OCI-LY7 (cell line): ENCODE data around the gene ABCA7. TPM values are rescaled to one million over a fixed set of nuclear protein-coding genes. Genes with fewer than 3 reads are reported as not detected.

ENCODE experiments used
- BruUV-seq: library from RNA; stranded (reverse); fragments of 400-500 nt; replicated peaks from 2 replicates; lab custom pipeline; 2021; lab: Mats Ljungman, UMichigan
- CTCF ChIA-PET: fragments of 300-600 bp; sonication (Branson Sonifier 250); formaldehyde crosslinking; loops from one replicate; lab custom pipeline; 2022; ENCODE audit warnings: antibody characterized with exemption; ENCODE audit not compliant: unreplicated experiment; lab: Charles Lee
- POLR2A ChIA-PET: fragments of 300-600 bp; sonication (Branson Sonifier 250); formaldehyde crosslinking; loops from one replicate; lab custom pipeline; 2022; ENCODE audit warnings: antibody characterized with exemption; lab: Charles Lee
- DNase-seq: peaks from one replicate; pipeline ENCODE4 v3.0.0-alpha.2; 2015; ENCODE audit warnings: low spot score
- H2AFZ ChIP-seq: fragments of 200-600 bp; sonication (generic), shearing (Covaris generic); 2 replicates; pipeline ENCODE4 v1.6.1; 2014; ENCODE audit warnings: mild to moderate bottlenecking, antibody characterized with exemption, low read length, moderate library complexity
- H3K27ac ChIP-seq: fragments of 200-600 bp; sonication (generic); 2 replicates; pipeline ENCODE4 v1.5.1; 2014; ENCODE audit warnings: mixed run types, low read depth, mild to moderate bottlenecking, moderate library complexity, low read length, inconsistent platforms; ENCODE audit not compliant: poor library complexity, severe bottlenecking
- H3K36me3 ChIP-seq: fragments of 200-600 bp; sonication (generic); 2 replicates; pipeline ENCODE4 v1.6.1; 2014; ENCODE audit warnings: mild to moderate bottlenecking, antibody characterized with exemption, low read length, moderate library complexity, mixed read lengths; ENCODE audit not compliant: insufficient read depth
- H3K4me1 ChIP-seq: fragments of 200-600 bp; sonication (generic); 2 replicates; pipeline ENCODE4 v1.5.1; 2014; ENCODE audit warnings: mild to moderate bottlenecking, low read length; ENCODE audit not compliant: insufficient read depth, poor library complexity, severe bottlenecking
- H3K4me2 ChIP-seq: fragments of 200-600 bp; sonication (generic); 2 replicates; pipeline ENCODE4 v1.6.1; 2014; ENCODE audit warnings: mild to moderate bottlenecking, low read length
- H3K4me3 ChIP-seq: fragments of 200-600 bp; sonication (generic); 2 replicates; pipeline ENCODE4 v1.5.1; 2014; ENCODE audit warnings: mild to moderate bottlenecking, low read depth, low read length; ENCODE audit not compliant: poor library complexity, severe bottlenecking
- H3K79me2 ChIP-seq: fragments of 200-600 bp; sonication (generic); 2 replicates; pipeline ENCODE4 v1.6.1; 2016; ENCODE audit warnings: low read depth, mild to moderate bottlenecking, low read length, moderate library complexity, mixed read lengths; ENCODE audit not compliant: insufficient read depth
- H3K9me2 ChIP-seq: fragments of 200-600 bp; sonication (generic); 2 replicates; pipeline ENCODE4 v1.6.1; 2016; ENCODE audit warnings: mild to moderate bottlenecking, low read length, mixed read lengths; ENCODE audit not compliant: insufficient read depth
- H3K9me3 ChIP-seq: fragments of 200-600 bp; sonication (generic); 2 replicates; pipeline ENCODE4 v1.6.1; 2014; ENCODE audit warnings: mild to moderate bottlenecking, mixed run types, low read length, mixed read lengths
- H4K20me1 ChIP-seq: fragments of 200-600 bp; sonication (generic); 2 replicates; pipeline ENCODE4 v1.6.1; 2014; ENCODE audit warnings: mild to moderate bottlenecking, antibody characterized with exemption, low read length, moderate library complexity, mixed read lengths; ENCODE audit not compliant: insufficient read depth
- CTCF ChIP-seq: fragments of 200-600 bp; sonication (generic); conservative IDR thresholded peaks from 2 replicates; pipeline ENCODE4 v1.5.1; 2014; ENCODE audit warnings: mild to moderate bottlenecking, antibody characterized with exemption, low read length, moderate library complexity, mixed read lengths
- EZH2phosphoT487 ChIP-seq: fragments of 200-600 bp; sonication (generic); IDR thresholded peaks from 2 replicates; pipeline ENCODE4 v1.6.1; 2018; ENCODE audit warnings: low read depth, borderline replicate concordance, mild to moderate bottlenecking, mixed run types, antibody characterized with exemption, low read length, moderate library complexity, mixed read lengths
- intact Hi-C: fragments of 100-400 bp; cut with micrococcal nuclease; formaldehyde crosslinking; loops from one replicate; pipeline ENCODE4 v1.10.0; 2022; ENCODE audit not compliant: unreplicated experiment
- total RNA-seq, 2 experiments: library from RNA; depleted of rRNA in 1 of 2; stranded (reverse); fragments of >200 nt in 1 of 2; shearing (Covaris generic) in 1 of 2; gene quantifications; 2 replicates each; pipeline ENCODE4 v1.2.3, GENCODE V29; 2014 to 2022

ABCA7 gene
- total RNA-seq, 2 experiments from 2014 or later: 43.3 to 66.6 TPM

DNA sequence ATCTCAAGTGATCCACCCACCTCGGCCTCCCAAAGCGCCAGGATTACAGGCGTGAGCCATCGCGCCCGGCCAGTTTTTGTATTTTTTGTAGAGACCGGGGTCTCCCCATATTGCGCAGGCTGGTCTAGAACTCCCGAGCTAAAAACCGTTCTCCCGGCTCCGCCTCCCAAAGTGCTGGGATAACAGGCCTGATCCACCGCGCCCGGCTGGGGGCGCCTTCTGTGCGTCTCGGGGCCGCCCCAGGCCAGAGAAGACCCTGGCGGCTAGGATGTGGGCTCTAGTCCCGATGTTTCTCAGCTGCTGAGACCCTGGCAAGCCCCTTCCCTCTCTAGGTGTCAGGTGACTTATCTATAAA, 30.6 kb downstream of the ABCA7 start:
- Histone ChIP-seq H4K20me1 (no peaks in the 10 kb centered on the region), H3K27ac (no peak overlapping the region), H3K36me3 (peaks cover 62% of the 10 kb centered on the region), H3K4me1 (peaks cover 53% of the 10 kb centered on the region), H3K9me2 (no peaks in the 10 kb centered on the region), H2AFZ (no peak overlapping the region), H3K79me2 (peaks cover 32% of the 10 kb centered on the region), H3K4me2 (no peak overlapping the region), H3K9me3 (no peaks in the 10 kb centered on the region), H3K4me3 (no peak overlapping the region)
- no peak for DNase-seq
- TF ChIP-seq CTCF (no peak), EZH2phosphoT487 (no peak)
- POLR2A ChIA-PET: no interaction called here
- intact Hi-C loops: no loop called here
- BruUV-seq: no TSS peak
- CTCF ChIA-PET: no interaction called here

DNA sequence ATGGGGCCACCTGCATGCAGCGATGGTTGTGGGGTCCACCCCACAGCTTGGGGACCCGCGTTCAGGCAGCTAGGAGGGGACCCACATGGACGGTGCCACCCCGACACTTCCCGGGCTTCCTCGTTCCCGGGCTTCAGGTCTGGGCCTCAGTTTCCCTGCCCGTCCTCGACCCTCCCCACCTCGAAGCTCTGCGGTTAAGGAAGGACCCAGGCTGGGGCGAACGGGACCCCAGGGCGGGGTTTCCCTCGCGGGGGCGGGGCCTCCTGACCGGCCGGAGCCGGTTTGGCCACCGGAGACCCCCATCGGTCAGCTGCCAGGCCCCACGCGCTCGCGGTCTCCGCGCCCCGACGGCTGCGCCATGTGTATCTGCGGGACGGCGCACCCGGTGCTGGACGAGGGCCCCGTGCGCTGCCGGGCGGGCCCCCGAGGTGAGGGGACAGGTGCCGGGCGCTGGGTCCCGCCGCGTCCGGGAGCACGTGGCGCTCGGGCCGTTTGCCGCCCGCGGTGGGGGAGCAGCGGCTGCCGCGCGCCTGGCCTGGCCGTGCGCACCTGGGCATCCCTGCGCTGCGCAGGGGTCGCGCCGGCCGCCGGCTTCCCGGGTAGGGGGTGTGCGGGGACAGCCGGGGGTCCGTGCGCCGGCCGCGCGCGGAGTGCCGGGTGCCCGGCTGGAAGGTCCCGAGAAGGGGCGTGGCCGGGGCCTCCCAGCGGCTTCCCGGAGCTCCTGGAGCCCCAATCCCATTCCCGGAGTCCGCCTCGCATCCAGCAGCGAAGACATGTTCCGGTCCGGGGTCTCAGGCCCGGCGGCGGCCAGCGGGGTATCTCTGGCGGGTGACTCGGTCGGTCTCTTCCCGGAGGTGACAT, 31.3 kb downstream of the ABCA7 start:
- CTCF ChIA-PET: no interaction called here
- Histone ChIP-seq H3K36me3 (peaks cover 68% of the 10 kb centered on the region), H3K79me2 (peaks cover 32% of the 10 kb centered on the region), H3K4me3 (no peak overlapping the region), H3K9me2 (no peaks in the 10 kb centered on the region), H3K9me3 (no peaks in the 10 kb centered on the region), H3K27ac (no peak overlapping the region), H4K20me1 (no peaks in the 10 kb centered on the region), H3K4me1 (peaks cover 53% of the 10 kb centered on the region), H3K4me2 (no peak overlapping the region), H2AFZ (no peak overlapping the region)
- DNase-seq: no peak
- intact Hi-C loops: no loop called here
- POLR2A ChIA-PET: no interaction called here
- BruUV-seq: no TSS peak
- TF ChIP-seq CTCF (no peak), EZH2phosphoT487 (no peak)

- peaks cover 72% of the 10 kb centered on the region for H3K36me3 ChIP-seq
- H3K4me1 ChIP-seq: peaks cover 57% of the 10 kb centered on the region
- no peak overlapping the region for H2AFZ ChIP-seq
- intact Hi-C loops: no loop called here
- DNase-seq: no peak
- BruUV-seq: no TSS peak
- H3K4me3 ChIP-seq: no peak overlapping the region
- H4K20me1 ChIP-seq: no peaks in the 10 kb centered on the region
- no peak for TF ChIP-seq EZH2phosphoT487
- no peak for TF ChIP-seq CTCF
- H3K9me3 ChIP-seq: no peaks in the 10 kb centered on the region
- CTCF ChIA-PET: no interaction called here
- H3K4me2 ChIP-seq: no peak overlapping the region
- H3K79me2 ChIP-seq: peaks cover 32% of the 10 kb centered on the region
- no peak overlapping the region for H3K27ac ChIP-seq
- H3K9me2 ChIP-seq: no peaks in the 10 kb centered on the region
- POLR2A ChIA-PET: interaction anchor here (0.6 kb wide), 1 partner anchor 62 kb away, joined by 7 read pairs; no protein-coding TSS in a partner anchor
Measured at GRCh38 chr19:1072371-1073015, 32.6 kb downstream of the ABCA7 start.
